ENCODE results near the gene OASL.

DNA sequence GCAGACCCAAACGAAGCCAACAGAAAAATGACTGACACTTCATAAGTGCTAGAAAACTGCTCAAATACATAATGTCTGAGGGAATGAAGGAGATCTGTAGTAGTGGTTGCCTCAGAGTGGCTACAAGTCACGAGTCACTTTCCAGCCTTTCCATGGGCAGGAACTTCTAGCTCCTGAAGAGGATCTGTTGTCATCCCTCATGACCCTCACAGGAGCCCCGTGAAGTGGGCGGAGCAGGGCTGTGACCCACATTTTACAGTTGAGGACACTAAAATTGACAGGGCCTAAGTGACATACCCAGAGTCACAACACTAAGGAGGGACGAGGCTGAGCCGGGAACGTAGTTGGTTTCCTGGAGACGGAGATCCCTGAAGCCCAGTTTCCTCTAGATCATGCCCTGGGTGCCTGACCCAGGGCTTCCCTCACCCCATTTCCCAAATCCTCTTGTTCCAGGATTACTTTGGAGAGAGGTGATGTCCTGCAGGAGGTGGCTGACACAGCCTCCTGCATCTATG lies 47.8 kb upstream of the OASL start:
- TF ChIP-seq RAD21 (IDR thresholded peaks at IDR 0.05; ENCODE audit: insufficient read depth, low read depth, low read length), result no peak
- TF ChIP-seq POLR2AphosphoS5 (IDR thresholded peaks at IDR 0.05; ENCODE audit: low read length), result no peak
- TF ChIP-seq MTA2 (IDR thresholded peaks at IDR 0.05; ENCODE audit: low read depth), result no peak
- TF ChIP-seq, protein P1, sequence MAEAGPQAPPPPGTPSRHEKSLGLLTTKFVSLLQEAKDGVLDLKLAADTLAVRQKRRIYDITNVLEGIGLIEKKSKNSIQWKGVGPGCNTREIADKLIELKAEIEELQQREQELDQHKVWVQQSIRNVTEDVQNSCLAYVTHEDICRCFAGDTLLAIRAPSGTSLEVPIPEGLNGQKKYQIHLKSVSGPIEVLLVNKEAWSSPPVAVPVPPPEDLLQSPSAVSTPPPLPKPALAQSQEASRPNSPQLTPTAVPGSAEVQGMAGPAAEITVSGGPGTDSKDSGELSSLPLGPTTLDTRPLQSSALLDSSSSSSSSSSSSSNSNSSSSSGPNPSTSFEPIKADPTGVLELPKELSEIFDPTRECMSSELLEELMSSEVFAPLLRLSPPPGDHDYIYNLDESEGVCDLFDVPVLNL (IDR thresholded peaks at IDR 0.05; ENCODE audit: low read depth, low read length), result no peak
- TF ChIP-seq, protein P2, sequence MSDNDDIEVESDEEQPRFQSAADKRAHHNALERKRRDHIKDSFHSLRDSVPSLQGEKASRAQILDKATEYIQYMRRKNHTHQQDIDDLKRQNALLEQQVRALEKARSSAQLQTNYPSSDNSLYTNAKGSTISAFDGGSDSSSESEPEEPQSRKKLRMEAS (IDR thresholded peaks at IDR 0.05; ENCODE audit: low read depth, low read length), result no peak
- TF ChIP-seq TCF7 (IDR thresholded peaks at IDR 0.05; ENCODE audit: borderline replicate concordance), result no peak
- TF ChIP-seq RBBP5 (conservative IDR thresholded peaks at IDR 0.05), result no peak
- no peak for TF ChIP-seq TARDBP (IDR thresholded peaks at IDR 0.05; ENCODE audit: borderline replicate concordance)
- no peak for TF ChIP-seq HDGF (IDR thresholded peaks at IDR 0.05)
- TF ChIP-seq RFX5 (IDR thresholded peaks at IDR 0.05; ENCODE audit: low read depth, low read length), result no peak

Measured in GM12878 (cell line).